ENCODE results near the gene ATP5ME.

The ATP5ME gene

DNA sequence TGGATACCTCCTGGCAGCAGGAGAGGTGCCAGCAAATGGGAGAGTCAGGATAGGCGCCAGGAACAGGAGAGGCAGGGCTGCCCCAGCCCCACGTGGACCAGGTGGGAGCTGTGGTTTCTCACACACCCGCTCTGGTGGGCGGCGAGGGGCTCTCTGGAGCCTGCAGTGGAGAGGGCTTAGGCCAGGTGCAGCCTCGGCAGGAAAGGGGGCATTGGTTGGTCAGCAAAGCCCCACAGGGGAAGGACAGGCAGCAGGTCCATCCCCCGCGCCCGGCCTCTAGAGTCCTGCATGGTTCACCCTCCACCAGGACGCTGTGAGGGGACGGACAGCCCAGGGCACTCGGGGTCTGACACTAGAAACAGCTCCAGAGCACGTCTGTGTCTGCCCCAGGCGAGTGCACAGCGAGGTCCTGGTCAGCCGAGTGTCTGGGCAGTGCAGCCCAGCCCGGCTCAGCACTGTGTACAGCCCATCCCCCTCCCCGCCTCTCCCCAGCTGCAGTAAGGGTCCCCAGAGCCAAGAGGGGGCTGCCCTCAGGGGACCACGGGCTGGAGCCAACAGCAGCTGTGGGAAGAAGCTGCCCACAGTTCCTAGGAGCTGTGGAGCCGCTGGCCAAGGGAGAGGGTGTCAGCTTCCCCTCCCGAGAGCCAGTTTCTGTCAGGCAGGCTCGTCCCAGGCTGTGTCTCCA lies 8.2 kb downstream of the ATP5ME start:
- no peak; the same call in 2 of the 3 replicates for ATAC-seq
- TF ChIP-seq ZFP3 (CRISPR knock-in tag; IDR thresholded peaks at IDR 0.05), result no peak
- TF ChIP-seq ARNTL (CRISPR knock-in tag; IDR thresholded peaks at IDR 0.05; ENCODE audit: borderline replicate concordance, low read depth), result no peak
- no peak for TF ChIP-seq ZNF565 (CRISPR knock-in tag; conservative IDR thresholded peaks at IDR 0.05; ENCODE audit: low read depth)

GRCh38 chr4:665381-665750 lies 8.7 kb downstream of the ATP5ME start:
- no peak for TF ChIP-seq ZFP30 (CRISPR knock-in tag; IDR thresholded peaks at IDR 0.05)
- TF ChIP-seq PATZ1 (CRISPR knock-in tag; IDR thresholded peaks at IDR 0.05; ENCODE audit: borderline replicate concordance), result no peak
- no peak for TF ChIP-seq PPARA (CRISPR knock-in tag; IDR thresholded peaks at IDR 0.05; ENCODE audit: borderline replicate concordance)
- TF ChIP-seq ZNF70 (CRISPR knock-in tag; IDR thresholded peaks at IDR 0.05), result no peak
- TF ChIP-seq ZC3H10 (CRISPR knock-in tag; IDR thresholded peaks at IDR 0.05), result no peak
- no peak for TF ChIP-seq ESRRG (CRISPR knock-in tag; IDR thresholded peaks at IDR 0.05)
- TF ChIP-seq BACH2 (CRISPR knock-in tag; IDR thresholded peaks at IDR 0.05; ENCODE audit: borderline replicate concordance), result no peak
- TF ChIP-seq, protein P1, sequence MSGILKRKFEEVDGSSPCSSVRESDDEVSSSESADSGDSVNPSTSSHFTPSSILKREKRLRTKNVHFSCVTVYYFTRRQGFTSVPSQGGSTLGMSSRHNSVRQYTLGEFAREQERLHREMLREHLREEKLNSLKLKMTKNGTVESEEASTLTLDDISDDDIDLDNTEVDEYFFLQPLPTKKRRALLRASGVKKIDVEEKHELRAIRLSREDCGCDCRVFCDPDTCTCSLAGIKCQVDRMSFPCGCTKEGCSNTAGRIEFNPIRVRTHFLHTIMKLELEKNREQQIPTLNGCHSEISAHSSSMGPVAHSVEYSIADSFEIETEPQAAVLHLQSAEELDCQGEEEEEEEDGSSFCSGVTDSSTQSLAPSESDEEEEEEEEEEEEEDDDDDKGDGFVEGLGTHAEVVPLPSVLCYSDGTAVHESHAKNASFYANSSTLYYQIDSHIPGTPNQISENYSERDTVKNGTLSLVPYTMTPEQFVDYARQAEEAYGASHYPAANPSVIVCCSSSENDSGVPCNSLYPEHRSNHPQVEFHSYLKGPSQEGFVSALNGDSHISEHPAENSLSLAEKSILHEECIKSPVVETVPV (CRISPR knock-in tag; IDR thresholded peaks at IDR 0.05), result no peak
- TF ChIP-seq, protein P2, sequence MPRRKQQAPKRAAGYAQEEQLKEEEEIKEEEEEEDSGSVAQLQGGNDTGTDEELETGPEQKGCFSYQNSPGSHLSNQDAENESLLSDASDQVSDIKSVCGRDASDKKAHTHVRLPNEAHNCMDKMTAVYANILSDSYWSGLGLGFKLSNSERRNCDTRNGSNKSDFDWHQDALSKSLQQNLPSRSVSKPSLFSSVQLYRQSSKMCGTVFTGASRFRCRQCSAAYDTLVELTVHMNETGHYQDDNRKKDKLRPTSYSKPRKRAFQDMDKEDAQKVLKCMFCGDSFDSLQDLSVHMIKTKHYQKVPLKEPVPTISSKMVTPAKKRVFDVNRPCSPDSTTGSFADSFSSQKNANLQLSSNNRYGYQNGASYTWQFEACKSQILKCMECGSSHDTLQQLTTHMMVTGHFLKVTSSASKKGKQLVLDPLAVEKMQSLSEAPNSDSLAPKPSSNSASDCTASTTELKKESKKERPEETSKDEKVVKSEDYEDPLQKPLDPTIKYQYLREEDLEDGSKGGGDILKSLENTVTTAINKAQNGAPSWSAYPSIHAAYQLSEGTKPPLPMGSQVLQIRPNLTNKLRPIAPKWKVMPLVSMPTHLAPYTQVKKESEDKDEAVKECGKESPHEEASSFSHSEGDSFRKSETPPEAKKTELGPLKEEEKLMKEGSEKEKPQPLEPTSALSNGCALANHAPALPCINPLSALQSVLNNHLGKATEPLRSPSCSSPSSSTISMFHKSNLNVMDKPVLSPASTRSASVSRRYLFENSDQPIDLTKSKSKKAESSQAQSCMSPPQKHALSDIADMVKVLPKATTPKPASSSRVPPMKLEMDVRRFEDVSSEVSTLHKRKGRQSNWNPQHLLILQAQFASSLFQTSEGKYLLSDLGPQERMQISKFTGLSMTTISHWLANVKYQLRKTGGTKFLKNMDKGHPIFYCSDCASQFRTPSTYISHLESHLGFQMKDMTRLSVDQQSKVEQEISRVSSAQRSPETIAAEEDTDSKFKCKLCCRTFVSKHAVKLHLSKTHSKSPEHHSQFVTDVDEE (CRISPR knock-in tag; IDR thresholded peaks at IDR 0.05), result no peak

GRCh38 chr4:664713-665231 lies 9.3 kb downstream of the ATP5ME start:
- TF ChIP-seq, protein P2 (CRISPR knock-in tag; IDR thresholded peaks at IDR 0.05), result no peak
- TF ChIP-seq ZNF8 (CRISPR knock-in tag; IDR thresholded peaks at IDR 0.05) (no peak), ZFP3 (CRISPR knock-in tag; IDR thresholded peaks at IDR 0.05) (no peak), ESRRG (CRISPR knock-in tag; IDR thresholded peaks at IDR 0.05) (no peak)
- TF ChIP-seq, protein P1 (CRISPR knock-in tag; IDR thresholded peaks at IDR 0.05), result no peak
- no peak for ATAC-seq

More at GRCh38 chr4:665381-665750, 8.7 kb downstream of the ATP5ME start:
- ATAC-seq, result no peak

Measured in SK-N-SH treated with all-trans-retinoic acid at 6 μM for 48 hours (cell line).